Measurements from ENCODE around the gene PRDX2.

DNA sequence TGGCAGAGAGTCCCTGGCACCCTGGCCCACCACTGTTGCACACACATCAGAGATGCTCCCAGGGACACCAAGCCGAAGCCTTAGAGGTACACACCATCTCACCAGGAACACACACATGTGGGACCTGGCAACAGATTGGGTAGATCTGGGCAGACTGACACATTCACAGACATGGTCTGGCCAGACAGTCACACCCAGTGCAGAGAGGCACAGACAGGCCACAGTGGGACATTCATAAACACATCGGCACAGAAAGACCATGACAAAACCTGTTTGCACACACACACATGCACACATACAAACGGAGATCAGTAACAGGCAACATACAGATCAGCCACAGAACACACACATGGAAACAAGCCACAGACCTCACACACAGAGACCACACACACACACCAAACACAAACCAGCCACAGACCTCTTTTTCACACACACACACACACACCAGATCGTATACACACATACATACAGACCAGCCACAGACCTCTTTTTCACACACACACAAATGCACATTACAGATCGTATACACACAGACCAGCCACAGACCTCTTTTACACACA lies 16.6 kb downstream of the PRDX2 start:
- TF ChIP-seq, protein P1, sequence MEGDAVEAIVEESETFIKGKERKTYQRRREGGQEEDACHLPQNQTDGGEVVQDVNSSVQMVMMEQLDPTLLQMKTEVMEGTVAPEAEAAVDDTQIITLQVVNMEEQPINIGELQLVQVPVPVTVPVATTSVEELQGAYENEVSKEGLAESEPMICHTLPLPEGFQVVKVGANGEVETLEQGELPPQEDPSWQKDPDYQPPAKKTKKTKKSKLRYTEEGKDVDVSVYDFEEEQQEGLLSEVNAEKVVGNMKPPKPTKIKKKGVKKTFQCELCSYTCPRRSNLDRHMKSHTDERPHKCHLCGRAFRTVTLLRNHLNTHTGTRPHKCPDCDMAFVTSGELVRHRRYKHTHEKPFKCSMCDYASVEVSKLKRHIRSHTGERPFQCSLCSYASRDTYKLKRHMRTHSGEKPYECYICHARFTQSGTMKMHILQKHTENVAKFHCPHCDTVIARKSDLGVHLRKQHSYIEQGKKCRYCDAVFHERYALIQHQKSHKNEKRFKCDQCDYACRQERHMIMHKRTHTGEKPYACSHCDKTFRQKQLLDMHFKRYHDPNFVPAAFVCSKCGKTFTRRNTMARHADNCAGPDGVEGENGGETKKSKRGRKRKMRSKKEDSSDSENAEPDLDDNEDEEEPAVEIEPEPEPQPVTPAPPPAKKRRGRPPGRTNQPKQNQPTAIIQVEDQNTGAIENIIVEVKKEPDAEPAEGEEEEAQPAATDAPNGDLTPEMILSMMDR (conservative IDR thresholded peaks at IDR 0.05; ENCODE audit: low read depth, low read length), result no peak
- no peak for TF ChIP-seq EZH2 (IDR thresholded peaks at IDR 0.05; ENCODE audit: borderline replicate concordance, low read depth, low read length, poor library complexity, severe bottlenecking)

All from A673 (cell line).